ENCODE results near the gene TUBB2B.

GRCh38 chr6:3202999-3203696 lies 24.3 kb downstream of the TUBB2B start:
- TF ChIP-seq REST (IDR thresholded peaks at IDR 0.05) (no peak), CTCF (IDR thresholded peaks at IDR 0.05) (no peak), POLR2A (IDR thresholded peaks at IDR 0.05; ENCODE audit: low read length) (no peak), BHLHE40 (IDR thresholded peaks at IDR 0.05; ENCODE audit: low read depth, low read length) (no peak), ELK1 (IDR thresholded peaks at IDR 0.05; ENCODE audit: low read depth, low read length) (no peak), ESRRA (IDR thresholded peaks at IDR 0.05; ENCODE audit: borderline replicate concordance, low read length) (no peak)
- TF ChIP-seq, protein P1, sequence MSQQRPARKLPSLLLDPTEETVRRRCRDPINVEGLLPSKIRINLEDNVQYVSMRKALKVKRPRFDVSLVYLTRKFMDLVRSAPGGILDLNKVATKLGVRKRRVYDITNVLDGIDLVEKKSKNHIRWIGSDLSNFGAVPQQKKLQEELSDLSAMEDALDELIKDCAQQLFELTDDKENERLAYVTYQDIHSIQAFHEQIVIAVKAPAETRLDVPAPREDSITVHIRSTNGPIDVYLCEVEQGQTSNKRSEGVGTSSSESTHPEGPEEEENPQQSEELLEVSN (IDR thresholded peaks at IDR 0.05; ENCODE audit: borderline replicate concordance, low read depth), result no peak

Measured in A549 (cell line).